ENCODE results near the gene PRDM16.

PRDM16 gene

GRCh38 chr1:3190256-3191041 lies 121.4 kb downstream of the PRDM16 start:
- TF ChIP-seq ARNTL (CRISPR knock-in tag; IDR thresholded peaks at IDR 0.05; ENCODE audit: borderline replicate concordance, low read depth) (no peak), RARB (CRISPR knock-in tag; IDR thresholded peaks at IDR 0.05) (no peak), ZNF70 (CRISPR knock-in tag; IDR thresholded peaks at IDR 0.05) (no peak), ZNF565 (CRISPR knock-in tag; conservative IDR thresholded peaks at IDR 0.05; ENCODE audit: low read depth) (no peak), ZC3H10 (CRISPR knock-in tag; IDR thresholded peaks at IDR 0.05) (no peak), BACH2 (CRISPR knock-in tag; IDR thresholded peaks at IDR 0.05; ENCODE audit: borderline replicate concordance) (no peak)
- no peak for ATAC-seq

- no peak for ATAC-seq
- TF ChIP-seq ZFP3 (CRISPR knock-in tag; IDR thresholded peaks at IDR 0.05) (no peak), ARNTL (CRISPR knock-in tag; IDR thresholded peaks at IDR 0.05; ENCODE audit: borderline replicate concordance, low read depth) (no peak), ESRRG (CRISPR knock-in tag; IDR thresholded peaks at IDR 0.05) (no peak), ZNF8 (CRISPR knock-in tag; IDR thresholded peaks at IDR 0.05) (no peak), BACH2 (CRISPR knock-in tag; IDR thresholded peaks at IDR 0.05; ENCODE audit: borderline replicate concordance) (no peak), TSHZ2 (CRISPR knock-in tag; IDR thresholded peaks at IDR 0.05) (no peak), GLIS3 (CRISPR knock-in tag; IDR thresholded peaks at IDR 0.05) (no peak), ZNF565 (CRISPR knock-in tag; conservative IDR thresholded peaks at IDR 0.05; ENCODE audit: low read depth) (no peak), ZFP30 (CRISPR knock-in tag; IDR thresholded peaks at IDR 0.05) (no peak), POU6F1 (CRISPR knock-in tag; IDR thresholded peaks at IDR 0.05; ENCODE audit: borderline replicate concordance, low read depth) (no peak), CSDC2 (CRISPR knock-in tag; IDR thresholded peaks at IDR 0.05) (no peak), TCF4 (CRISPR knock-in tag; IDR thresholded peaks at IDR 0.05; ENCODE audit: borderline replicate concordance) (no peak)
These were observed 123.4 kb downstream of the PRDM16 start for GRCh38 chr1:3192361-3192760.

GRCh38 chr1:3192825-3193224 lies 123.8 kb downstream of the PRDM16 start:
- no peak for ATAC-seq
- TF ChIP-seq ZFP3 (CRISPR knock-in tag; IDR thresholded peaks at IDR 0.05) (no peak), PPARA (CRISPR knock-in tag; IDR thresholded peaks at IDR 0.05; ENCODE audit: borderline replicate concordance) (no peak), BACH2 (CRISPR knock-in tag; IDR thresholded peaks at IDR 0.05; ENCODE audit: borderline replicate concordance) (no peak), ARNTL (CRISPR knock-in tag; IDR thresholded peaks at IDR 0.05; ENCODE audit: borderline replicate concordance, low read depth) (no peak), TSHZ2 (CRISPR knock-in tag; IDR thresholded peaks at IDR 0.05) (no peak), ISL1 (CRISPR knock-in tag; IDR thresholded peaks at IDR 0.05) (no peak), ESRRG (CRISPR knock-in tag; IDR thresholded peaks at IDR 0.05) (no peak), OSR1 (CRISPR knock-in tag; IDR thresholded peaks at IDR 0.05) (no peak), PATZ1 (CRISPR knock-in tag; IDR thresholded peaks at IDR 0.05; ENCODE audit: borderline replicate concordance) (no peak)
